ENCODE measurements around the gene DSG4.

GRCh38 chr18:31376477-31376876 lies at the start of gene DSG4:
- TF ChIP-seq, protein P1, sequence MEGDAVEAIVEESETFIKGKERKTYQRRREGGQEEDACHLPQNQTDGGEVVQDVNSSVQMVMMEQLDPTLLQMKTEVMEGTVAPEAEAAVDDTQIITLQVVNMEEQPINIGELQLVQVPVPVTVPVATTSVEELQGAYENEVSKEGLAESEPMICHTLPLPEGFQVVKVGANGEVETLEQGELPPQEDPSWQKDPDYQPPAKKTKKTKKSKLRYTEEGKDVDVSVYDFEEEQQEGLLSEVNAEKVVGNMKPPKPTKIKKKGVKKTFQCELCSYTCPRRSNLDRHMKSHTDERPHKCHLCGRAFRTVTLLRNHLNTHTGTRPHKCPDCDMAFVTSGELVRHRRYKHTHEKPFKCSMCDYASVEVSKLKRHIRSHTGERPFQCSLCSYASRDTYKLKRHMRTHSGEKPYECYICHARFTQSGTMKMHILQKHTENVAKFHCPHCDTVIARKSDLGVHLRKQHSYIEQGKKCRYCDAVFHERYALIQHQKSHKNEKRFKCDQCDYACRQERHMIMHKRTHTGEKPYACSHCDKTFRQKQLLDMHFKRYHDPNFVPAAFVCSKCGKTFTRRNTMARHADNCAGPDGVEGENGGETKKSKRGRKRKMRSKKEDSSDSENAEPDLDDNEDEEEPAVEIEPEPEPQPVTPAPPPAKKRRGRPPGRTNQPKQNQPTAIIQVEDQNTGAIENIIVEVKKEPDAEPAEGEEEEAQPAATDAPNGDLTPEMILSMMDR (IDR thresholded peaks at IDR 0.05; ENCODE audit: low read depth, low read length), result no peak
- TF ChIP-seq EZH2phosphoT487 (IDR thresholded peaks at IDR 0.05; ENCODE audit: low read depth), result no peak

All from OCI-LY3 (cell line).